Mesodermal cell (in vitro differentiated cells): ENCODE measurements around the gene PNMA6E.

Experiments used
- H3K27ac ChIP-seq: 2 replicates; pipeline ENCODE4 v1.7.0; 2013; ENCODE audit warnings: mild to moderate bottlenecking, low read depth, low read length, moderate library complexity; ENCODE audit not compliant: severe bottlenecking
- H3K36me3 ChIP-seq: 2 replicates; pipeline ENCODE4 v1.7.1; 2013; ENCODE audit warnings: mild to moderate bottlenecking, low read length, moderate library complexity; ENCODE audit not compliant: control insufficient read depth, insufficient read depth
- H3K4me1 ChIP-seq: one replicate; pipeline ENCODE4 v1.7.1; 2013; ENCODE audit warnings: mild to moderate bottlenecking, low read length; ENCODE audit not compliant: insufficient read depth, control insufficient read depth, poor library complexity, severe bottlenecking
- H3K4me3 ChIP-seq: 2 replicates; pipeline ENCODE4 v1.7.0; 2013; ENCODE audit warnings: low read length, control low read depth, mild to moderate bottlenecking; ENCODE audit not compliant: insufficient read depth, poor library complexity, severe bottlenecking; ENCODE audit errors: extremely low read depth
- H3K9me3 ChIP-seq: 2 replicates; pipeline ENCODE4 v1.7.1; 2013; ENCODE audit warnings: mild to moderate bottlenecking, low read length, moderate library complexity; ENCODE audit not compliant: control insufficient read depth
- WGBS, 2 experiments: methylation state at CpG; one replicate each; pipeline ENCODE4 v1.1.5; 2013; ENCODE audit warnings: missing lambda C conversion rate in 2 of 2; ENCODE audit not compliant: insufficient coverage in 2 of 2; 5-methylcytosine and 5-hydroxymethylcytosine counted together

Gene PNMA6E

DNA sequence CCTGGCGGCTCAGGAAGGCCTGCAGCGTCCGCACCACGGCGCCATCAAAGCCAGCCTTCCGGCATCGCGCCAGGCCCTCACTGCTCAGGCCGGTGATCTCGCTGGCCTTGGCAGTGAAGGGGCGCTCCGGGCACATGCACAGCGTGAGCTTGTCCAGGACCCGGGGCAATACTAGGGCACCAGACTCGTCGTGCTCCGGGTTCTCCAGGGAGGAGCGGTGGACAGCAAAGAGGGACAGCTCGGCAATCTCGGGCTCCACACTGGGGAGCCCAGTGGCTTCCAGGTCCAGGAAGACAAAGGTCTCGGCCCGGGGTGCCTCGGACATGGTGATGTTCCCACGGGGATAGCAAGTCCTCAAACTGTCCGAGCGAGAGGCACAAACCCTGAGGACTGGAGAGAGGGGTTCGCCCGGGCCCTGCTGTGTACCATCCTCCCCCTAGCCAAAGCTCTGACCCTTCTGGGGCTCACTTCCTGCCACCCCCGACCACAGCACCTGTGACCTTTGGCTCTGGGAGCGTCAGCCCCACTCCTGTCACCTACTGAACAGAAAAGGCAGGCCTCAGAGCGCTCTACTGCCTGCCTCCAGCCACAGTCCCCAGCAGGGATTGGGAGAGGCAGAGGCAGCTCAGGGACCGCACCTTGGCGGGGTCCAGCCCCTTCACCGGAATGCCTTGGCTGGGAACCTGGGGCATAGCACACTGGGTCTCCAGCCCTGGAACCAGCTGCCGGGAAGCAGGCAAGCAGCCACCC lies 44.1 kb upstream of the PNMA6E start:
- no peaks in the 10 kb centered on the region for H3K4me1 ChIP-seq
- no peaks in the 10 kb centered on the region for H3K36me3 ChIP-seq
- H3K27ac ChIP-seq, result no peak overlapping the region
- H3K9me3 ChIP-seq, result no peaks in the 10 kb centered on the region
- WGBS, 2 experiments, result 95 to 96% methylated on average over 13 to 21 of the region's 35 CpGs
- no peak overlapping the region for H3K4me3 ChIP-seq

DNA sequence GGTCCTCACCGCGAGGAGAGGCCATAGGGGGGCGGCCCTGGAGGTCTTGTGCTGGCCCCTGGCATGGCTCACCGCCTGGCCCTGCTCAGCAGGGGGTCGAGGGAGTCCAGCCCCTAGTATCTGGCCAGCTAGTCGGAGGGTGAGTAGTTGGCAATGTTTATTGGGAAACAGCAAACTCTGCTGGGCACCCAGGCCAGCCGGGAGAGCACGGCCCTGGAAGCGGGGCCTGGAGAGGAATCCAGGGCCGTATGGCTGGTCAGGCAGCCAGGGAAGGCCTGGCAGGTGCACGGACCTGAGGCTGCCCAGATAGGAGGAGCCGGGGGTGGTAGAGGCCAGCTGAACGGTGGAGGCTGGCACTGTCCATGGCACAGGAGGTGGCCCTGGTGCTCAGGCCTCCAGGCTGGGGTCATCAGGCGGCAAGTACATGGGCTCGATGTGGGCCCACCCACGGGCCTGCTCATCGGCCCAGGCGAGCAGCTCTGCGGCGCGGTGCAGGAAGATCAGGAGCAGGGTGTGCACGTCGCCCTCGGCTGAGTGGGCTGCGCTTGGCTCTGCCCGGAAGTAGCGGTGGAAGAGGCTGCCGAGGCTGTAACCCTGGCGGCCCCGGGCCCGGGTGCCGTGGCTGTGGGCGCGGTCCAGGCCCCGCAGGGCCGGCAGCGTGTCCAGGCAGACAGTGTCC lies 43.3 kb upstream of the PNMA6E start:
- Histone ChIP-seq H3K4me3 (no peak overlapping the region), H3K36me3 (no peaks in the 10 kb centered on the region), H3K4me1 (no peaks in the 10 kb centered on the region), H3K27ac (no peak overlapping the region), H3K9me3 (no peaks in the 10 kb centered on the region)
- 89 to 95% methylated on average over 7 to 26 of the region's 37 CpGs for WGBS, 2 experiments

DNA sequence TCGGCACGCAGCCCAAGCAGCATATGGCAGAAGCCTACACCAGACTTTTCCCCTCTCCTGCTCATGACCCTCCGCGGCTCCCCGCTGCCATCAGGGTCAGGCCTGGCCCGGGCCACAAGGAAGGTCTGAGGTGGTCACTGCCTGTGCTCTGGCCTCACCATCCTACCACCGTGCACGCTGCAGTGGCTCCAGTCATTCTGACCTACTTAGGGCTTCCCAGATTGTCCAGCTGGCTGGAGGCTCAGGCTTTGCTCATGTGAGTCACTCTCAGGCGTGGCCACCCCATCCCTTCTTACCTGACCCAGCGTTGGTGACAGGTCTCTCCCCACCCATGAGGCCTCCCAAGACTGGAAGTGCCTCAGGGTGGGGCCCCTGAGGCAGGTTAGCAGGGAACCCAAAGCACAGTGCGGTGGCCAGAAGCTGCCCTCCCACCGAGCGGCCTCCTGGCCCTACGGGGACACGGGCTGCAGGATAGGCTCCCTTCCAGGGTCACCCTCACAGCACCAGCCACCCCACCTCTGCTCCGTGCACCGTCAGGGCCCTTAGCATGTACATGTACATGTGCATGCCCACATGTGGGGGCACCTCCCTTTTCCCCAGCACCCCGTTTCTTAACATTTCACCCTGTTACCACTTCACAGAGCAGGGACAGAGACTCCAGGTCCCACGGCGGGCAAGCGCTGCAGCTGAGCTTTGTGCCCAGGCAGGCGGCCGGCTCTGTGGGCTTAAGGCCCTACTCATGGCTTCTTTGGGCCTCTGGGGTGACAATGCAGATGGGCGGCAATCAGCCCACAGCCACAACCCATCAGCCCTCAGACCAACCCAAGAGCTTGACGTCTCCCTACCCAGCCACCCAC lies 42.6 kb upstream of the PNMA6E start:
- H3K9me3 ChIP-seq, result no peaks in the 10 kb centered on the region
- WGBS, 2 experiments, result 92% methylated on average over 4 to 9 of the region's 25 CpGs
- no peak overlapping the region for H3K4me3 ChIP-seq
- H3K27ac ChIP-seq, result no peak overlapping the region
- no peaks in the 10 kb centered on the region for H3K4me1 ChIP-seq
- H3K36me3 ChIP-seq, result no peaks in the 10 kb centered on the region

DNA sequence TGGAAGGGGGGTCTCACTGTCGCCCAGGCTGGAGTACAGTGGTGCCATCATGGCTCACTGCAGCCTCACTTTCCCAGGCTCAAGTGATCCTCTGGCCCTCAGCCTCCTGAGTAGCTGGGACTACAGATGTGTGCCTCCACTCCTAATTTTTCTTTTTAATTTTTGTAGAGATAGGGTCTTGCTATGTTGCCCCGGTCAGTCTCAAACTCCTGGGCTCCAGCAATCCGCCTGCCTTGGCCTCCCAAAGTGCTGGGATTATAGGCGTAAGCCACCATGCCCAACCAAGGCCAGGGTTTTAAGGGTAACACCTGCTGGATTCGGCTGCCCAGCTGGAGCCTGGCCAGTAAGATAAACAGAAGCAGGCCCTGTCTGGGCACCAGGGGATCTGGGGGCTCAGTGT lies 41.3 kb upstream of the PNMA6E start:
- Histone ChIP-seq H3K27ac (no peak overlapping the region), H3K9me3 (no peaks in the 10 kb centered on the region), H3K4me3 (no peak overlapping the region), H3K36me3 (no peaks in the 10 kb centered on the region), H3K4me1 (no peaks in the 10 kb centered on the region)
- 84 to 97% methylated on average over 3 to 5 of the region's 5 CpGs for WGBS, 2 experiments

DNA sequence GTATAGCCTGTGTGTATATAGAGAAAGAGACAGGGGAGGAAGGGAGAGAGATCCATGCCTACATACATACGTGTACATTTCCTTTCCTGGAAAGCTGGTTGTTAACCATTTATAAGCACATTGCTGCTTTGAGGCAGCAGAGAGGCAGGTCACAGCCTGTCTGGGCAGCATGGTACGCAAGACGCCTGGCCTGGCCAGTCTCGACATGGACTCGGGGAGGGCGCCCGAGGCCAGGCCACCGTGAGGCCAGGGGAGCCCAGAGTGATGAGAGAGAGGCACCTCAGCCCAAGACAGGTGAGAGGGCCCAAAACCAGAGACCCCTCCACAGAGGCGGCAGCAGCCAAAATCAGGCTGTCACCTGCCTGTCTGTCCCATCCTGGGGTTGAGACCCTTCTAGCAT lies 40.8 kb upstream of the PNMA6E start:
- Histone ChIP-seq H3K9me3 (no peaks in the 10 kb centered on the region), H3K36me3 (no peaks in the 10 kb centered on the region), H3K4me3 (no peak overlapping the region), H3K27ac (no peak overlapping the region), H3K4me1 (no peaks in the 10 kb centered on the region)
- WGBS, 2 experiments, result 67 to 94% methylated on average over 1 to 6 of the region's 9 CpGs

DNA sequence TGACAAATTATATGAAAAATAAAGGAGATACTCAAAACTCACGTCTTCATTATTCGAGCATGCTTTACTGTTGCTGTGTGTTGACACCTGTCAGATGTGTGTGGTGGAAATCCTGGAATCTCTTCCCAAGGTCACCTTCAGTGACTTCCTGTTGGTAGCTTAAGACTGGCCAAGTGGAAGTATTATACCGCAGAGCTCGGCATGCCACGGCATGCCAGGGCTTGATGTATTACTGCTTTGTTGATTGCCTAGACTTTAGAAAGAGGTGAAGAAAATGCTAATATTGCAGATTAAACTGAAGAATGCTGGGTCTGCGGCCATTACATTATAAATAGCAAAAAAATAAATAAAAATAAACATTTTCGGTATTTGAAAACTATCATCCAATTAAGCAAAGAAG lies 40.1 kb upstream of the PNMA6E start:
- WGBS, 2 experiments, result no CpG with 5 or more reads among the region's 7 CpGs
- no peak overlapping the region for H3K4me3 ChIP-seq
- H3K36me3 ChIP-seq, result no peaks in the 10 kb centered on the region
- no peaks in the 10 kb centered on the region for H3K9me3 ChIP-seq
- no peaks in the 10 kb centered on the region for H3K4me1 ChIP-seq
- H3K27ac ChIP-seq, result no peak overlapping the region

DNA sequence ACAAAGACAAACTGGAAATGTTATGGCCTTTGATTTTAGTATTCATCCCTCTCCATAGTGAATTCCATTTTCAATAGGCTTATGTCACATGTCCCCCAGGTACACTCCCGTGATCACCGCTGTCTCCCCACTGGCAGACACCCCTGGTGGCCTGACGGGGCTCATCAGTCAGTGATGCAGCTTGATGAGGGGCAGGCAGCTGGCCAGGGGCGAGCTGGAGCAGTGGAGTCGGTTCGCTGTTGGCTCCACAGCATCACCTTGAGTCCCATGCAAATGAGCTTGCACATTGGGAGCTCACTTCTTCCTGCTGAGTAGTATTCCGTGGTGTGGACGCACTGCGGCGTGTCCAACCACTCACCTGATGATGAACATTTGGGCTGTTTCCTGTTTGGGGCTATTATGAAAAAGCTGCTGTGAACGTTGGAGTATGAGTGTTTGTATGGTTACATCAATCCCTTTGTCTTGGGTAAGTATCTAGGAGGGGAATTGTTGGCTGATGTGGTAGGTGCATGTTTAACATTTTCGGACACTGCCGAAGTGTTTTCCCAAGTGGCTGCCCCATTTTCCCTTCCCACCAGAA lies 39.5 kb upstream of the PNMA6E start:
- Histone ChIP-seq H3K4me3 (no peak overlapping the region), H3K36me3 (no peaks in the 10 kb centered on the region), H3K4me1 (no peaks in the 10 kb centered on the region), H3K27ac (no peak overlapping the region), H3K9me3 (no peaks in the 10 kb centered on the region)
- 76 to 92% methylated on average over 4 to 6 of the region's 13 CpGs for WGBS, 2 experiments

DNA sequence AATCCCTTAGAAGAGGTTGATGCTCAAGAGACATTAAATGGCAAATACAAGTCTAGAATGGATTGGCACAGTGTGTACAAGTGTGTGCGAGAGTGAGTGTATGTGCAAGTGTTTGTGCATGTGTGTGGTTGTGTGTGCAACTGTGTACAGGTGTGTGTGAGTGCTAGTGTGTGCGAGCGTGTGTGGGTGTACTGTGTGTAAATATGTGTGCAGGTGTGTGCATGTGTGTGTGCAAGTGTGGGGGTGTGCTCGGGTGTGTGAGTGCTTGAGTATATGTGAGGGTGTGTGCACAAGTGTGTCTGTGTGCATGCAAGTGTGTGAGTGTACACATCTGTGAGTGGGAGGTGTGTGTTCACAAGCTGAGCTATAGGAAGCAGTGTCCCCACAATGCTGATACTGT lies 38.8 kb upstream of the PNMA6E start:
- WGBS, 2 experiments, result 80 to 86% methylated on average over 1 to 2 of the region's 4 CpGs
- no peak overlapping the region for H3K27ac ChIP-seq
- no peaks in the 10 kb centered on the region for H3K9me3 ChIP-seq

DNA sequence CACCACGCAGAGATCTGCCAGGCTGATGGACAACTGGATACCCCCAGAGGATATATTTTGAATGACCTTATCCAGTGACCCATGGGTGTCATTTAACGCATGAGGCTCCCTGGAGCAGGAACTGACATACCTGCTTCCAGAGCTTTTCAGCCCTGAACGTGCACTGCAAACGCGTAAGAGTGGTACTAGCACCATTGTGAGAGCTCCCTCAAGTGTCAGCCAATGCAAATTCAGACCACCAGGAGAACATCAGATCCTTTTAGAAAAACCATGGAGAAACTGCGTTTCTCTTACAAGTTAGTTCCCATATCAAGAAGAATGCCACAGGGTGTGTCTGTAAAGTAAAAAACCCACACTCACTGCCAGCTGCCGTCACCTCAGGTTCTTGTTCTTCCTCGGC lies 37.4 kb upstream of the PNMA6E start:
- 30 to 45% methylated on average over 5 to 6 of the region's 8 CpGs for WGBS, 2 experiments
- no peak overlapping the region for H3K27ac ChIP-seq
- H3K36me3 ChIP-seq, result no peaks in the 10 kb centered on the region
- H3K9me3 ChIP-seq, result no peaks in the 10 kb centered on the region
- no peak overlapping the region for H3K4me3 ChIP-seq
- H3K4me1 ChIP-seq, result no peaks in the 10 kb centered on the region

More for the DNA sequence above, 38.8 kb upstream of the PNMA6E start:
- Histone ChIP-seq H3K4me3 (no peak overlapping the region), H3K36me3 (no peaks in the 10 kb centered on the region), H3K4me1 (no peaks in the 10 kb centered on the region)

DNA sequence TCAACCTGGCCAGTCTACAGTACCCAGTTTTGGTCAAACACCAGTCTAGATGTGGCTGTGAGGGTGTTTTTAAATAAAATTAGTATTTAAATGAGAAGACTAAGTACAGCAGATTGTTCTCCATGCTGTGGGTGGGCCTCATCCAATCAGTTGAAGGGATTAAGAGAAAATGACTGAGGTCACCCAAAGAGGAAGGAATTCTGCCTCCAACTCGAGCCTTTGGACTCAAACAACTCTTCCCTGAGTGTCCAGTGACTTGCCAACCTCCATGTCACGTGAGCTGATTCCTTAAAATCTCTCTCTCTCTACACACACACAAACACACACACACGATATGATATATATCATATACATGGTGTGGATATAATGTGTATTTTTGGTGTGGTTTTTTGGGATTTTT lies 34.7 kb upstream of the PNMA6E start:
- Histone ChIP-seq H3K27ac (no peak overlapping the region), H3K9me3 (no peaks in the 10 kb centered on the region), H3K4me3 (no peak overlapping the region), H3K4me1 (no peaks in the 10 kb centered on the region), H3K36me3 (no peaks in the 10 kb centered on the region)
- WGBS, 2 experiments, result no CpG with 5 or more reads among the region's 3 CpGs
